ENCODE measurements around the gene IQCH. TPM values are rescaled to one million over a fixed set of nuclear protein-coding genes. Genes with fewer than 3 reads are reported as not detected.

Gene IQCH
- total and polyA plus RNA-seq, 2 of the 4 experiments (the other 2 are of a cell fraction) = 0.60 to 2.5 TPM

- WGBS, 2 experiments (ENCODE audit: extremely low coverage in 2 of 2, insufficient read length in 1 of 2) = no CpG with 5 or more reads among the region's 1 CpG
- H4K20me1 ChIP-seq (ENCODE audit: insufficient read depth, low read length) = peaks cover 3% of the 10 kb centered on the region; the same call in 1 of the 2 replicates
These were observed 268.7 kb downstream of the IQCH start for GRCh38 chr15:67523330-67523729.

More at GRCh38 chr15:67523330-67523729, 268.7 kb downstream of the IQCH start:
- Histone ChIP-seq H3K14ac (replicated peaks; ENCODE audit: low read depth, low read length) (no peak overlapping the region), H3K9me3 (ENCODE audit: control insufficient read depth, insufficient read depth, low read length) (no peaks in the 10 kb centered on the region), H3K4me3 (ENCODE audit: insufficient read depth, low read depth, low read length) (no peak overlapping the region), H2BK15ac (ENCODE audit: low read depth, low read length) (no peak overlapping the region), H3K79me1 (ENCODE audit: low read depth in 1 of 2, low read length in 2 of 2) (peaks cover 7 to 29% of the 10 kb centered on the region in 2 experiments; a peak in 3 of 4 replicates), H3K27ac (ENCODE audit: insufficient read depth, low read length) (no peak overlapping the region), H3K9me1 (ENCODE audit: insufficient read depth, low read length) (no peaks in the 10 kb centered on the region), H4K5ac (ENCODE audit: low read depth, low read length) (no peak overlapping the region), H4K8ac (ENCODE audit: low read depth in 2 of 2, low read length in 2 of 2) (no peak overlapping the region), H3K27me3 (ENCODE audit: control insufficient read depth, insufficient read depth, low read length) (no peaks in the 10 kb centered on the region), H2BK20ac (ENCODE audit: low read depth, low read length) (no peak overlapping the region), H4K91ac (ENCODE audit: insufficient read depth, low read depth, low read length) (no peak overlapping the region), H2BK5ac (ENCODE audit: low read depth, low read length, poor library complexity, severe bottlenecking) (no peak overlapping the region), H3K56ac (ENCODE audit: extremely low read depth, insufficient read depth, low read length) (no peak overlapping the region), H3K9ac (ENCODE audit: low read depth, low read length) (no peak overlapping the region), H2BK120ac (ENCODE audit: low read depth, low read length) (no peak overlapping the region), H3K18ac (ENCODE audit: low read depth, low read length) (no peak overlapping the region), H3K4me2 (ENCODE audit: low read depth, low read length) (0 out of 2 replicates have a peak overlapping the region, but pooled peaks have one; percentile 10), H3K4ac (ENCODE audit: low read depth, low read length) (no peak overlapping the region), H2AK5ac (ENCODE audit: low read depth, low read length) (no peak overlapping the region), H3K36me3 (ENCODE audit: control insufficient read depth, insufficient read depth, low read length) (no peaks in the 10 kb centered on the region), H2AK9ac (replicated peaks; ENCODE audit: low read depth, low read length, poor library complexity) (no peak overlapping the region), H2AFZ (replicated peaks; ENCODE audit: low read length, poor library complexity) (no peak overlapping the region), H3K23ac (ENCODE audit: low read depth, low read length) (no peak overlapping the region), H3K4me1 (ENCODE audit: control insufficient read depth, insufficient read depth, low read length) (no peaks in the 10 kb centered on the region)
- ATAC-seq (ENCODE audit: low read depth) (no peak), DNase-seq (no peak)
- ChIA-PET POLR2A (ENCODE audit: unreplicated experiment) (no interaction called here), CTCF (no interaction called here)
- in situ Hi-C loops (cut with MboI; ENCODE audit: low sequenced_read_pairs) = no loop called here
- no peak for TF ChIP-seq CTCF (conservative IDR thresholded peaks at IDR 0.05; ENCODE audit: low read depth, low read length)
- TF ChIP-seq POLR2A (IDR thresholded peaks at IDR 0.05; ENCODE audit: low read depth, low read length) = no peak
- TF ChIP-seq CEBPB (IDR thresholded peaks at IDR 0.05; ENCODE audit: low read depth, low read length) = no peak
- no peak for TF ChIP-seq CHD1 (IDR thresholded peaks at IDR 0.05; ENCODE audit: low read depth, low read length)
- TF ChIP-seq MXI1 (IDR thresholded peaks at IDR 0.05; ENCODE audit: borderline replicate concordance, low read depth, low read length) = no peak
- no peak for TF ChIP-seq SMC3 (IDR thresholded peaks at IDR 0.05; ENCODE audit: low read depth, low read length)
- TF ChIP-seq FOS (IDR thresholded peaks at IDR 0.05; ENCODE audit: low read depth, low read length) = no peak
- no peak for TF ChIP-seq RAD21 (IDR thresholded peaks at IDR 0.05; ENCODE audit: low read length)
- TF ChIP-seq NFE2L2 (IDR thresholded peaks at IDR 0.05; ENCODE audit: low read depth, low read length) = no peak
- TF ChIP-seq BHLHE40 (IDR thresholded peaks at IDR 0.05; ENCODE audit: low read depth, low read length) = no peak
- no peak for TF ChIP-seq RCOR1 (IDR thresholded peaks at IDR 0.05; ENCODE audit: insufficient replicate concordance, low read length)
- TF ChIP-seq ELK1 (IDR thresholded peaks at IDR 0.05; ENCODE audit: borderline replicate concordance, low read depth, low read length) = no peak
- TF ChIP-seq MAFK (IDR thresholded peaks at IDR 0.05; ENCODE audit: low read depth, low read length) = no peak
- no peak for TF ChIP-seq RFX5 (IDR thresholded peaks at IDR 0.05; ENCODE audit: low read depth, low read length)
- dilution Hi-C loops (cut with HindIII; ENCODE audit: low sequenced_read_pairs, unreplicated experiment) = no loop called here
- intact Hi-C loops (cut with micrococcal nuclease) = loop anchor here (2.0 kb wide), 1 partner anchor 19 kb away; the partner anchor contains the start of gene MAP2K5
- BruUV-seq (replicated peaks) = no TSS peak
